GM12874 (cell line): ENCODE results near the gene PDZD4.

Source experiments
- CTCF ChIP-seq: IDR thresholded peaks from 2 replicates; pipeline ENCODE4 v1.5.1; 2011; ENCODE audit warnings: low read depth, mild to moderate bottlenecking, control low read depth, low read length, moderate library complexity; ENCODE audit not compliant: insufficient read depth

The PDZD4 gene

GRCh38 chrX:153803211-153804099 lies 26.9 kb downstream of the PDZD4 start:
- TF ChIP-seq CTCF: no peak

- TF ChIP-seq CTCF: no peak
These were observed 27.8 kb downstream of the PDZD4 start for GRCh38 chrX:153802513-153803045.

GRCh38 chrX:153801669-153802068 lies 28.7 kb downstream of the PDZD4 start:
- TF ChIP-seq CTCF: no peak

- TF ChIP-seq CTCF: no peak
These were observed 29.6 kb downstream of the PDZD4 start for GRCh38 chrX:153800746-153801145.

- TF ChIP-seq CTCF: no peak
These were observed 30.1 kb downstream of the PDZD4 start for GRCh38 chrX:153800177-153800722.

- TF ChIP-seq CTCF: no peak
These were observed 31.0 kb downstream of the PDZD4 start for GRCh38 chrX:153799326-153799725.

- TF ChIP-seq CTCF: no peak
These were observed 32.8 kb downstream of the PDZD4 start for GRCh38 chrX:153797415-153798015.
